Skin of body (tissue), 2 donors: ENCODE measurements around the gene F8. TPM values are rescaled to one million over a fixed set of nuclear protein-coding genes. Genes with fewer than 3 reads are reported as not detected.

Source experiments
- small RNA-seq: library from RNA; depleted of rRNA; stranded (forward); fragments of <200 nt; gene quantifications from one replicate; pipeline ENCODE3, GENCODE V24; 2014; ENCODE audit warnings: low replicate concordance
- total RNA-seq: library from RNA; depleted of rRNA; stranded (reverse); fragments of >200 nt; gene quantifications from one replicate; pipeline ENCODE4 v1.2.3, GENCODE V29; 2014

F8 gene
- total RNA-seq, 1 donor from 2014 or later, result 3.1 TPM

Small RNAs within 50 kb of the gene (small RNA-seq; reads per million reads assigned to genes)
- not detected for gene MIR1184-1

Other genes with a start within 250 kb of the F8 start
- 34.6 TPM for gene MPP1, start 217.2 kb downstream of the F8 start, total RNA-seq
- gene SMIM9, start 188.1 kb downstream of the F8 start, total RNA-seq, result not detected
- gene F8A1, start 136.4 kb downstream of the F8 start, total RNA-seq, result 1.4 TPM
- gene FUNDC2, start 4.1 kb upstream of the F8 start, total RNA-seq, result 32.3 TPM
- gene CMC4, start 48.4 kb upstream of the F8 start, total RNA-seq, result 6.1 TPM
- gene MTCP1, start 48.4 kb upstream of the F8 start, total RNA-seq, result 15.7 TPM
- 12.1 TPM for gene BRCC3, start 48.8 kb upstream of the F8 start, total RNA-seq
- gene VBP1, start 193.7 kb upstream of the F8 start, total RNA-seq, result 46.5 TPM
- 0.30 TPM for gene RAB39B, start 241.8 kb upstream of the F8 start, total RNA-seq